Measurements from ENCODE around the gene FXYD2.

DNA sequence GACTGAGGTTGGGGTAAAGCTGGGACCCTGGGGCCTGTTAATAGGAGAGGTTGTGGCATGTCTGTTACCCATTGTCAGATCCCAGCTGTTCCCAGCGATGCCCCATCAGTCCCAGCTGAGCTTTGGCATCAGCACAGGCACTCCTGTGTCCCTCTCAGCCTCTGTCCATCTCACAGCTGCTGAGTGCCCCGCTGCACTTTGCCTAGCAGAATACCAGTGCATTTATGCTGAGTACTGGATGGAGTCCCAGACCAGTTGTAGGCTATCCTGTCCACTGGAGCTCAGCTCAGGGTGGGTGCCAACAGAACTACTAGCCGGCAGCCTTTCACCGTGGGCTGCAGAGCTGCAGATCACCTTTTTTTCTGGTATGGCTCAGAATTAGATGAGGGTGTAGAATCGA lies 42.0 kb upstream of the FXYD2 start:
- TF ChIP-seq POLR2A (IDR thresholded peaks at IDR 0.05): no peak
- TF ChIP-seq, protein P1, sequence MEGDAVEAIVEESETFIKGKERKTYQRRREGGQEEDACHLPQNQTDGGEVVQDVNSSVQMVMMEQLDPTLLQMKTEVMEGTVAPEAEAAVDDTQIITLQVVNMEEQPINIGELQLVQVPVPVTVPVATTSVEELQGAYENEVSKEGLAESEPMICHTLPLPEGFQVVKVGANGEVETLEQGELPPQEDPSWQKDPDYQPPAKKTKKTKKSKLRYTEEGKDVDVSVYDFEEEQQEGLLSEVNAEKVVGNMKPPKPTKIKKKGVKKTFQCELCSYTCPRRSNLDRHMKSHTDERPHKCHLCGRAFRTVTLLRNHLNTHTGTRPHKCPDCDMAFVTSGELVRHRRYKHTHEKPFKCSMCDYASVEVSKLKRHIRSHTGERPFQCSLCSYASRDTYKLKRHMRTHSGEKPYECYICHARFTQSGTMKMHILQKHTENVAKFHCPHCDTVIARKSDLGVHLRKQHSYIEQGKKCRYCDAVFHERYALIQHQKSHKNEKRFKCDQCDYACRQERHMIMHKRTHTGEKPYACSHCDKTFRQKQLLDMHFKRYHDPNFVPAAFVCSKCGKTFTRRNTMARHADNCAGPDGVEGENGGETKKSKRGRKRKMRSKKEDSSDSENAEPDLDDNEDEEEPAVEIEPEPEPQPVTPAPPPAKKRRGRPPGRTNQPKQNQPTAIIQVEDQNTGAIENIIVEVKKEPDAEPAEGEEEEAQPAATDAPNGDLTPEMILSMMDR (IDR thresholded peaks at IDR 0.05): no peak
